ENCODE data around the gene BSG. TPM values are rescaled to one million over a fixed set of nuclear protein-coding genes. Genes with fewer than 3 reads are reported as not detected.

The BSG gene
- total RNA-seq, 6 donors from 2014 or later: 222 to 429 (median 387) TPM

DNA sequence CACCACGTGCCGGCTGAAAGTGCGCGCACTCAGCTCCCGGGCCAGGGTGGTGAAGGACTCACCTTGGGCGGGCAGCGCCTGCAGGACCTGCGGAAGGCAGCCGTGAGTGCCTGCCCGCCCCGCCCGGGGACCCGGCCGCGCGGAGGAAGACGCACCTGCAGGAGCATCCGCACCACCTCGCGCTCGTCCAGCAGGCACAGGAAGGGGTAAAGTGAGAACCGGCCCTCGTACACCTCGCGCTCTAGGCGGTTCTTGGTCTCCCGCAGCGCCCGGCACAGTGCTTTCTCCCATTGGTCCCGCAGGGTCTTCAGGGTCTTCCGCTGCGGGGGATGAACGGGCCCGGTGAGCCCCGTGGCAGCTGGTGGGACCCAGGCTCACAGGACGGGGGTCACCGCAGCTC, 50.3 kb downstream of the BSG start:
- TF ChIP-seq EP300 (IDR thresholded peaks at IDR 0.05): no peak
- TF ChIP-seq POLR2AphosphoS5 (IDR thresholded peaks at IDR 0.05): no peak
- TF ChIP-seq, protein P1, sequence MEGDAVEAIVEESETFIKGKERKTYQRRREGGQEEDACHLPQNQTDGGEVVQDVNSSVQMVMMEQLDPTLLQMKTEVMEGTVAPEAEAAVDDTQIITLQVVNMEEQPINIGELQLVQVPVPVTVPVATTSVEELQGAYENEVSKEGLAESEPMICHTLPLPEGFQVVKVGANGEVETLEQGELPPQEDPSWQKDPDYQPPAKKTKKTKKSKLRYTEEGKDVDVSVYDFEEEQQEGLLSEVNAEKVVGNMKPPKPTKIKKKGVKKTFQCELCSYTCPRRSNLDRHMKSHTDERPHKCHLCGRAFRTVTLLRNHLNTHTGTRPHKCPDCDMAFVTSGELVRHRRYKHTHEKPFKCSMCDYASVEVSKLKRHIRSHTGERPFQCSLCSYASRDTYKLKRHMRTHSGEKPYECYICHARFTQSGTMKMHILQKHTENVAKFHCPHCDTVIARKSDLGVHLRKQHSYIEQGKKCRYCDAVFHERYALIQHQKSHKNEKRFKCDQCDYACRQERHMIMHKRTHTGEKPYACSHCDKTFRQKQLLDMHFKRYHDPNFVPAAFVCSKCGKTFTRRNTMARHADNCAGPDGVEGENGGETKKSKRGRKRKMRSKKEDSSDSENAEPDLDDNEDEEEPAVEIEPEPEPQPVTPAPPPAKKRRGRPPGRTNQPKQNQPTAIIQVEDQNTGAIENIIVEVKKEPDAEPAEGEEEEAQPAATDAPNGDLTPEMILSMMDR (IDR thresholded peaks at IDR 0.05): no peak
- TF ChIP-seq POLR2A (IDR thresholded peaks at IDR 0.05): no peak
- DNase-seq: peak in 1 of 2 donors; percentile 81
- Histone ChIP-seq H3K27me3 (no peaks in the 10 kb centered on the region), H3K4me1 (no peaks in the 10 kb centered on the region), H3K36me3 (peaks cover 16 to 83% (median 70%) of the 10 kb centered on the region in 4 donors), H3K27ac (no peak overlapping the region), H3K4me3 (no peak overlapping the region), H3K9me3 (no peaks in the 10 kb centered on the region)
- no peak for ATAC-seq (ENCODE audit: low FRiP score in 2 of 2)
- WGBS, 2 donors: 95 to 96% methylated on average over 21 to 37 of the region's 37 CpGs

DNA sequence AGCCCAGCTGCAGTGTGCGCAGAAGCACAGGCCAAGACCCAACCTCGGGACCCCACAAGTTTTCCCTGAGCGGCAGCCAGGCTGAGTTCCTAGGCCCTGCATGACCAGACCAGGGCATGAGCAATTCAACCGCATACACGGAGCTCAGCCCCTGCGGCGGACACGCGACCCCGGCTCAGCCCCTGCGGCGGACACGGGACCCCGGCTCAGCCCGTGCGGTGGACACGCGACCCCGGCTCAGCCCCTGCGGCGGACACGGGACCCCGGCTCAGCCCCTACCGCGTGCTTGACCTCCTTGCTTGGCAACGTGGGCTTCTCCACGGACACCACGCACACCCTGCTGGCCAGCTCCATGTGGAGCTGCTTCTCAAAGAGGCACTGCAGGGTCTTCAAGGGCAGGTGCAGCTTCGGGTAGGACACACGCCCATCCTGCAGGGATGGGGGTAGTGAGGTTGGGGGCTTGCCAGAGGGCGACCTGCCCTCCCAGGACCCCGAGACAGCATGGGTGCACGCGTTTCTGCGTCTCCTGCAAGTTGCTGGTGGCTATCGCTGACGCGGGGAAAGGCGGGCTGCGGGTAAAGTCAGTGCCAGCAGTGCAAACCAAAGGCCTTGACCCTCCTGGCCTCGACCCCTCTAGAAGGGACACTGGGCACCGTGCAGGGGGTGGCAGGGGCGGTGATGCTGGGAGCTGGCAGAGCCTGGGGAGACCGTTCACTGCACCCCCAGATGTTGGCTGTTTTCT, 51.0 kb downstream of the BSG start:
- ATAC-seq (ENCODE audit: low FRiP score in 2 of 2) (no peak), DNase-seq (peak in 1 of 2 donors; percentile 80)
- H3K27ac ChIP-seq: no peak overlapping the region
- no peaks in the 10 kb centered on the region for H3K9me3 ChIP-seq
- H3K4me3 ChIP-seq: no peak overlapping the region
- 94 to 95% methylated on average over 27 to 44 of the region's 44 CpGs for WGBS, 2 donors
- H3K36me3 ChIP-seq: peaks cover 12 to 82% (median 69%) of the 10 kb centered on the region in 4 donors
- H3K27me3 ChIP-seq: no peaks in the 10 kb centered on the region
- no peaks in the 10 kb centered on the region for H3K4me1 ChIP-seq
- TF ChIP-seq POLR2A (IDR thresholded peaks at IDR 0.05): no peak
- TF ChIP-seq, protein P1 (IDR thresholded peaks at IDR 0.05): no peak
- TF ChIP-seq EP300 (IDR thresholded peaks at IDR 0.05): no peak
- no peak for TF ChIP-seq POLR2AphosphoS5 (IDR thresholded peaks at IDR 0.05)

DNA sequence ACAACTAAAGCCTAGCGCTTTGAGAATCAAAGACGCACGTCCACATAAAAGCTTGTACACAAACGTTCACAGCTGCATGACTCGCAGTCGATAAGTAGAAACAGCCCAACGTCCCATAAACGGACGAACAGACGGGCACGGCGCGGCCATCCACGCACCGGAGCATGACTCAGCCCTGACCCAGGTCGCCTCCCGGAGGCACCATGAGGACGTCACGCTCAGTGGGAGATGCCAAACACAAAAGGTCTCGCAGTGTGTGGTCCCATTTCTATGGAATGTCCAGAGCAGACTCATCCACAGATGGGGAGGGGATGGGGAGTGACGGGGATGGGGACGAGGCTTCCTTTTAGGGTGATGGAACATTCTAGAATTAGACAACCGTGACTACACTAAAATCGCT, 51.6 kb downstream of the BSG start:
- H3K4me3 ChIP-seq: no peak overlapping the region
- H3K27ac ChIP-seq: no peak overlapping the region
- DNase-seq (peak in 1 of 2 donors; percentile 64), ATAC-seq (ENCODE audit: low FRiP score in 2 of 2) (no peak)
- TF ChIP-seq POLR2A (IDR thresholded peaks at IDR 0.05) (no peak), EP300 (IDR thresholded peaks at IDR 0.05) (no peak), POLR2AphosphoS5 (IDR thresholded peaks at IDR 0.05) (no peak)
- TF ChIP-seq, protein P1 (IDR thresholded peaks at IDR 0.05): no peak
- no peaks in the 10 kb centered on the region for H3K9me3 ChIP-seq
- H3K27me3 ChIP-seq: no peaks in the 10 kb centered on the region
- WGBS, 2 donors: 90 to 91% methylated on average over 24 of the region's 24 CpGs
- peaks cover 6 to 82% (median 68%) of the 10 kb centered on the region in 4 donors for H3K36me3 ChIP-seq
- H3K4me1 ChIP-seq: no peaks in the 10 kb centered on the region

DNA sequence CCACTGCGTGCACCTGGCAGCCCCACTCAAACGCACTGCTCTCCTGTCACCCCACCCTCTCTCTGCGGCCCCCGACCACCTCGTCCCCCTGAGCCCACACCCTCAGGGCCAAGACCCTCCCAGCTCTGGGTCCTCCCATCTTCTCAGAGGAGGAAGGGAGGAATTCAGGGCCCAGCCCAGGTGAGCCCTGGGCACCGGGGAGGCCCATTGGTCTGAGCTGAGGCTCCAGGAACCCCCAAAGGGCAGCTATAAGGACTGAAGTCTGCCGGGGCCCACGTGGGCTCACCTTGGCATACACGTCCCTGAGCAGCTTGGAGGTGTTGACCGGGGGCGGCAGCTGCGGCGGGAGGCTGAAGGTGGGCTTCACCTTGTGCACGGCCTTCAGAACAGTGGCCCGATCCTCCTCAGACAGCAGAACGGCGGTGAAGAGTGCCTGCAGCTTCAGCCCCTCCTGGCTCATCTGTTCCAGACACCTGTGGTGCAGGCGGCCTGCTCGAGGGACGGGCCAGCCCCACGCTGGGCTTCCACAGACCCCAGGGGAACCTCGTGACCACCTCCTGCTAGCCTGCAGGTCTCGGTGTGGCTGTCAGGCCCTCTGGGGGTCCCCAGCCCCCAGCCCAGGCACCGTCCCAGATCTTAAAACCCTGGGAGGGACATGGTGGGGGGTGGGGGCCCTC, 52.2 kb downstream of the BSG start:
- TF ChIP-seq POLR2AphosphoS5 (IDR thresholded peaks at IDR 0.05) (no peak), EP300 (IDR thresholded peaks at IDR 0.05) (no peak), POLR2A (IDR thresholded peaks at IDR 0.05) (no peak)
- TF ChIP-seq, protein P1 (IDR thresholded peaks at IDR 0.05): no peak
- H3K36me3 ChIP-seq: peaks cover under 1 to 82% (median 68%) of the 10 kb centered on the region in 4 donors
- ATAC-seq (ENCODE audit: low FRiP score in 2 of 2): no peak

More for the DNA sequence above, 52.2 kb downstream of the BSG start:
- peaks cover 0 to 3% (median 0%) of the 10 kb centered on the region in 4 donors for H3K4me1 ChIP-seq
- H3K4me3 ChIP-seq: no peak overlapping the region
- DNase-seq: peak in 1 of 2 donors; percentile 66
- H3K9me3 ChIP-seq: no peaks in the 10 kb centered on the region
- no peaks in the 10 kb centered on the region for H3K27me3 ChIP-seq
- 91 to 93% methylated on average over 9 to 10 of the region's 24 CpGs for WGBS, 2 donors
- no peak overlapping the region for H3K27ac ChIP-seq
